SK-N-SH treated with all-trans-retinoic acid at 6 μM for 48 hours (cell line): ENCODE results near the gene APCDD1L.
A peak's percentile ranks its signal among the peaks of the same experiment; 100 is the strongest.

Source experiments
- ATAC-seq: fragments of 200-7000 bp; cut with Tn5 transposase; 3 replicates; pipeline ENCODE4 v1.9.1; 2020; ENCODE audit warnings: mild to moderate bottlenecking, moderate library complexity
- ARNTL ChIP-seq: fragments of 450-650 bp; formaldehyde crosslinking; IDR thresholded peaks from 2 replicates; pipeline ENCODE4 v1.5.0; 2020; ENCODE audit warnings: low read depth, mild to moderate bottlenecking, moderate library complexity, borderline replicate concordance
- BACH2 ChIP-seq: fragments of 250-450 bp; sonication (Bioruptor Pico); IDR thresholded peaks from 2 replicates; pipeline ENCODE4 v1.9.0; 2021; ENCODE audit warnings: mild to moderate bottlenecking, borderline replicate concordance
- CREB5 ChIP-seq: fragments of 250-450 bp; sonication (Bioruptor Pico); IDR thresholded peaks from 2 replicates; pipeline ENCODE4 v1.5.1; 2020; ENCODE audit warnings: low read depth, mild to moderate bottlenecking, moderate library complexity
- CSDC2 ChIP-seq: fragments of 250-450 bp; sonication (Bioruptor Pico); IDR thresholded peaks from 2 replicates; pipeline ENCODE4 v1.5.0; 2020; ENCODE audit warnings: mild to moderate bottlenecking, moderate library complexity
- CSRNP3 ChIP-seq: fragments of 250-450 bp; sonication (Bioruptor Pico); IDR thresholded peaks from 2 replicates; pipeline ENCODE4 v1.5.1; 2021; ENCODE audit warnings: mild to moderate bottlenecking, moderate library complexity
- ESRRG ChIP-seq: fragments of 250-450 bp; sonication (Bioruptor Pico); IDR thresholded peaks from 2 replicates; pipeline ENCODE4 v1.6.1; 2021; ENCODE audit warnings: mild to moderate bottlenecking
- GLIS3 ChIP-seq: fragments of 250-450 bp; sonication (Bioruptor Pico); IDR thresholded peaks from 2 replicates; pipeline ENCODE4 v1.5.0; 2020; ENCODE audit warnings: mild to moderate bottlenecking, moderate library complexity
- ISL1 ChIP-seq: fragments of 250-450 bp; sonication (Bioruptor Pico); IDR thresholded peaks from 2 replicates; pipeline ENCODE4 v2.1.2; 2022; ENCODE audit warnings: mild to moderate bottlenecking, moderate library complexity
- OSR1 ChIP-seq: fragments of 250-450 bp; sonication (Bioruptor Pico); IDR thresholded peaks from 2 replicates; pipeline ENCODE4 v1.8.0; 2022; ENCODE audit warnings: moderate library complexity, mild to moderate bottlenecking, inconsistent platforms
- PPARA ChIP-seq: fragments of 250-450 bp; sonication (Bioruptor Pico); IDR thresholded peaks from 2 replicates; pipeline ENCODE4 v1.5.0; 2020; ENCODE audit warnings: mild to moderate bottlenecking, borderline replicate concordance
- RARB ChIP-seq: fragments of 250-450 bp; sonication (Bioruptor Pico); IDR thresholded peaks from 2 replicates; pipeline ENCODE4 v1.8.0; 2021; ENCODE audit warnings: mild to moderate bottlenecking, moderate library complexity
- SNAI2 ChIP-seq: fragments of 250-450 bp; sonication (Bioruptor Pico); IDR thresholded peaks from 2 replicates; pipeline ENCODE4 v1.5.0; 2020; ENCODE audit warnings: mild to moderate bottlenecking, moderate library complexity
- TCF4 ChIP-seq: fragments of 250-450 bp; sonication (Bioruptor Pico); IDR thresholded peaks from 2 replicates; pipeline ENCODE4 v1.8.0; 2021; ENCODE audit warnings: mild to moderate bottlenecking, moderate library complexity, borderline replicate concordance
- TOX ChIP-seq: fragments of 250-450 bp; sonication (Bioruptor Pico); IDR thresholded peaks from 2 replicates; pipeline ENCODE4 v1.8.0; 2021; ENCODE audit warnings: mild to moderate bottlenecking, moderate library complexity, borderline replicate concordance
- ZC3H10 ChIP-seq: fragments of 250-450 bp; sonication (Bioruptor Pico); IDR thresholded peaks from 2 replicates; pipeline ENCODE4 v1.5.1; 2021; ENCODE audit warnings: mild to moderate bottlenecking, moderate library complexity
- ZFP3 ChIP-seq: fragments of 250-450 bp; sonication (Bioruptor Pico); IDR thresholded peaks from 2 replicates; pipeline ENCODE4 v1.5.0; 2020; ENCODE audit warnings: mild to moderate bottlenecking, moderate library complexity
- ZFP30 ChIP-seq: fragments of 450-650 bp; formaldehyde crosslinking; IDR thresholded peaks from 2 replicates; pipeline ENCODE4 v1.5.0; 2022; ENCODE audit warnings: mild to moderate bottlenecking, moderate library complexity
- ZNF565 ChIP-seq: fragments of 450-650 bp; formaldehyde crosslinking; conservative IDR thresholded peaks from 2 replicates; pipeline ENCODE4 v1.5.0; 2020; ENCODE audit warnings: low read depth, mild to moderate bottlenecking, moderate library complexity
- ZNF70 ChIP-seq: fragments of 450-650 bp; formaldehyde crosslinking; IDR thresholded peaks from 2 replicates; pipeline ENCODE4 v1.5.0; 2020; ENCODE audit warnings: mild to moderate bottlenecking, moderate library complexity
- ZNF8 ChIP-seq: fragments of 450-650 bp; formaldehyde crosslinking; IDR thresholded peaks from 2 replicates; pipeline ENCODE4 v1.5.0; 2020; ENCODE audit warnings: mild to moderate bottlenecking, moderate library complexity
- TF ChIP-seq, protein P1 (sequence below): fragments of 250-450 bp; sonication (Bioruptor Pico); IDR thresholded peaks from 2 replicates; pipeline ENCODE4 v1.8.0; 2020; ENCODE audit warnings: mild to moderate bottlenecking, moderate library complexity, borderline replicate concordance
- TF ChIP-seq, protein P2 (sequence below): fragments of 250-450 bp; sonication (Bioruptor Pico); IDR thresholded peaks from 2 replicates; pipeline ENCODE4 v1.8.0; 2021; ENCODE audit warnings: low read depth, mild to moderate bottlenecking, moderate library complexity, borderline replicate concordance

The APCDD1L gene

DNA sequence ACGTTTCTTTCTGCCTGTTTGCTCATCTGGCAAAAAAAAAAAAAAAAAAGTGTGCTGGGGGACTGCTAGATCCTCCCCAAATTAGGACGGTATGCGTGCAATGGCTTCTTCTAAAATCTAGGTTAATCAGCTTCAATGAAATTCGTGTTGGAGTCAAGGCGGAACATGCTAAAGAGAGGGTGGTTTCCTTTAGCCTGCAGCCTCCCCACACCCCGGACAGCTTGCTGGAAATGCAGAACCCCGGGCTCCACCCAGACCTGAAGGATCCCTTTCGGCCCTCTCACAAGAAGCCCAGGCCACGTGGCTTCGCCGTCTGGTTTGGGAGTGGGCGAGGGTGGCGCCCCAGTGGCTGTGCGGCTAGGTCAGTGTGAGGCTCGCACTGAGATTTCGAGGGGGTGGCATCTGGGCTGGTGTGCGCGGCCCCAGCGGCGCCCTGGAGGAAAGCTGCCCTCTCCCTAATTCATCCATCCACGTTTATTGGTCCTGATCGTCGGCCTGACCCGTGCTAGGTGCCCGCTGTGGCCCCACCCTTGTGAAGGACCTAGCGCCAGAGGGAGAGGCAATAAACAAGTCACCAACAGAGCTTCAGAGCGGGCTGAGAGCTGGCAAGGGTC, 49.0 kb downstream of the APCDD1L start:
- no peak for TF ChIP-seq ISL1 (CRISPR knock-in tag)
- ATAC-seq = no peak

DNA sequence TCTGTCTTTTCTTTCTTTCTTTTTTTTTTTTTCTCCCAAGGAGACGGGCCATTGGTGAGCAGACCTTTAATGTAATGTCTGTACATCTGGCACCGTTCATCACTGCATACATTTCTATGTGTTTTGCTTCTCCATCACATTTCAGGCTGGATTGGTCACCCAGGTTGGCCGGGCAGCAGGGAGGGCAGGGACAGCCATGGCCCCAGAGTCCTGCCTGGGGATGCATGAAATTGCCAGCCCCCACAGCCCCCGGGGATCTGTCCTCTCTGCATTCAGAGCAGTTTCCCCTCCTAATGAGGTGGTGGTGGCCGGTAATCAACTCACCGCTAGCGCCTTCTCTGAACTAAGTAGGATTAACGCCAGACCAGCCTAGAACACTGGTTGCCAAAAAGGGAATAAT, 50.4 kb downstream of the APCDD1L start:
- ATAC-seq = no peak
- TF ChIP-seq GLIS3 (CRISPR knock-in tag) = no peak
- TF ChIP-seq, protein P1, sequence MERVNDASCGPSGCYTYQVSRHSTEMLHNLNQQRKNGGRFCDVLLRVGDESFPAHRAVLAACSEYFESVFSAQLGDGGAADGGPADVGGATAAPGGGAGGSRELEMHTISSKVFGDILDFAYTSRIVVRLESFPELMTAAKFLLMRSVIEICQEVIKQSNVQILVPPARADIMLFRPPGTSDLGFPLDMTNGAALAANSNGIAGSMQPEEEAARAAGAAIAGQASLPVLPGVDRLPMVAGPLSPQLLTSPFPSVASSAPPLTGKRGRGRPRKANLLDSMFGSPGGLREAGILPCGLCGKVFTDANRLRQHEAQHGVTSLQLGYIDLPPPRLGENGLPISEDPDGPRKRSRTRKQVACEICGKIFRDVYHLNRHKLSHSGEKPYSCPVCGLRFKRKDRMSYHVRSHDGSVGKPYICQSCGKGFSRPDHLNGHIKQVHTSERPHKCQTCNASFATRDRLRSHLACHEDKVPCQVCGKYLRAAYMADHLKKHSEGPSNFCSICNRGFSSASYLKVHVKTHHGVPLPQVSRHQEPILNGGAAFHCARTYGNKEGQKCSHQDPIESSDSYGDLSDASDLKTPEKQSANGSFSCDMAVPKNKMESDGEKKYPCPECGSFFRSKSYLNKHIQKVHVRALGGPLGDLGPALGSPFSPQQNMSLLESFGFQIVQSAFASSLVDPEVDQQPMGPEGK (CRISPR knock-in tag) = no peak
- no peak for TF ChIP-seq ZC3H10 (CRISPR knock-in tag)
- TF ChIP-seq, protein P2, sequence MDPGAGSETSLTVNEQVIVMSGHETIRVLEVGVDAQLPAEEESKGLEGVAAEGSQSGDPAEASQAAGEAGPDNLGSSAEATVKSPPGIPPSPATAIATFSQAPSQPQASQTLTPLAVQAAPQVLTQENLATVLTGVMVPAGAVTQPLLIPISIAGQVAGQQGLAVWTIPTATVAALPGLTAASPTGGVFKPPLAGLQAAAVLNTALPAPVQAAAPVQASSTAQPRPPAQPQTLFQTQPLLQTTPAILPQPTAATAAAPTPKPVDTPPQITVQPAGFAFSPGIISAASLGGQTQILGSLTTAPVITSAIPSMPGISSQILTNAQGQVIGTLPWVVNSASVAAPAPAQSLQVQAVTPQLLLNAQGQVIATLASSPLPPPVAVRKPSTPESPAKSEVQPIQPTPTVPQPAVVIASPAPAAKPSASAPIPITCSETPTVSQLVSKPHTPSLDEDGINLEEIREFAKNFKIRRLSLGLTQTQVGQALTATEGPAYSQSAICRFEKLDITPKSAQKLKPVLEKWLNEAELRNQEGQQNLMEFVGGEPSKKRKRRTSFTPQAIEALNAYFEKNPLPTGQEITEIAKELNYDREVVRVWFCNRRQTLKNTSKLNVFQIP (CRISPR knock-in tag) = no peak
- TF ChIP-seq ZNF70 (CRISPR knock-in tag) = no peak
- no peak for TF ChIP-seq CREB5 (CRISPR knock-in tag)
- TF ChIP-seq ARNTL (CRISPR knock-in tag) = no peak

DNA sequence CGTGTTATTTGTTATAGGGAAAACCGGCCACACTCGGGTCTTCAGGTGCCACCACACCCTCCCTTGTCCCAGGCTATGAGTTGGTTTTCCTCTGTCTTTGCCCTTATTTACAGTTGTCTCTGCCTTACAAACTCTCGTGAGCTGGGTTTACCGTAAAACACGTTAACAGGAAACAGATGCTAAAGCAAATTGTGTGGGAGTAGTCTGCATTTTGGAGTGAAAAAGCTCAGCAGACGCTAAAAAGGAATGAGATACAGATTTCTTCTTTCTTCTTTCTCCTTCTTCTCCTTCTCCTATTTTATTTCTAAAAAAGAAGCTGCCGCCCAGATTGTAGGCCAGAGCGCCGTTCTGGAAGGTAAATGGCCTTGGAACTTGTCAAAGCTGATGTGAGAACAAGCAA, 51.9 kb downstream of the APCDD1L start:
- TF ChIP-seq, protein P1 (CRISPR knock-in tag) = no peak
- no peak for TF ChIP-seq ARNTL (CRISPR knock-in tag)
- TF ChIP-seq RARB (CRISPR knock-in tag) = no peak
- no peak for TF ChIP-seq CSDC2
- TF ChIP-seq SNAI2 (CRISPR knock-in tag) = no peak
- no peak for TF ChIP-seq ZFP3
- TF ChIP-seq ZNF8 (CRISPR knock-in tag) = no peak
- TF ChIP-seq OSR1 = no peak
- ATAC-seq = no peak

DNA sequence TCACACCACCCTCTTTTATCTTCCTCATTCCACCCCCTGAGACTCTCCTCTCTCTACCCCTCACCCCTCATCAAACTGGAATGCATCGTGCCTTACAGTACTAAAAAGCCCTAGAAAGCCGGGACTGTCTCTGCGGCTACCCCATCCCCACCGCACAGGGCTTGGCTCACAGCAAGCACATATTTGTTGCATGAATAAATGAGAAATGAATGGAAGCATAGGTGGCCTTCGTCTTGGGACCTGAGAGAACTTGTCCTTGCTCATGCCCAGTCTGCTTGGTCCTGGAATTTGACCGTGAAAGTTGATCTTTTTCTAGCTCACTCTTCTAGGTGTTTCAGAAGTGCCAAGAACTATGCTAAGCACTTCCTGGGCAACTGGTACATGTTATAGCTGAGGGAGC, 53.3 kb downstream of the APCDD1L start:
- ATAC-seq = peak; percentile 17; the same call in 2 of the 3 replicates
- TF ChIP-seq TOX (no peak), TCF4 (CRISPR knock-in tag) (no peak), BACH2 (no peak), ZFP3 (no peak), CSRNP3 (CRISPR knock-in tag) (no peak), RARB (CRISPR knock-in tag) (no peak), ESRRG (CRISPR knock-in tag) (no peak), ZNF8 (CRISPR knock-in tag) (no peak), ZNF70 (CRISPR knock-in tag) (no peak), OSR1 (no peak), ZC3H10 (CRISPR knock-in tag) (no peak), PPARA (CRISPR knock-in tag) (no peak), ZNF565 (CRISPR knock-in tag) (no peak), ISL1 (CRISPR knock-in tag) (no peak), ZFP30 (no peak), CREB5 (CRISPR knock-in tag) (no peak), GLIS3 (CRISPR knock-in tag) (no peak)
- TF ChIP-seq, protein P1 (CRISPR knock-in tag) = no peak
